Activated B cell treated with CpG ODN at 0.5 μM for 24 hours (primary cell): ENCODE measurements around the gene TSHZ2. TPM values are rescaled to one million over a fixed set of nuclear protein-coding genes. Genes with fewer than 3 reads are reported as not detected.
"Not testable (repeated sequence)": the region's sequence is repeated elsewhere in the genome, so short reads cannot be mapped to it uniquely, and the experiment has no call there.

ENCODE experiments used
- ATAC-seq: fragments of 200-7000 bp; cut with Tn5 transposase; one replicate; pipeline ENCODE4 v1.10.0; 2021; ENCODE audit warnings: low read depth, mild to moderate bottlenecking, moderate library complexity
- CTCF ChIA-PET: fragments of 350-600 bp; sonication (Branson Sonifier 250); formaldehyde crosslinking; loops from one replicate; lab custom pipeline; 2021; ENCODE audit warnings: antibody characterized with exemption; lab: Charles Lee
- POLR2A ChIA-PET: fragments of 350-600 bp; sonication (Branson Sonifier 250); formaldehyde crosslinking; loops from one replicate; lab custom pipeline; 2021; ENCODE audit warnings: antibody characterized with exemption; lab: Charles Lee
- DNase-seq: peaks from one replicate; pipeline ENCODE4 v3.0.0; 2022
- H3K27ac Mint-ChIP-seq: one replicate; pipeline ENCODE4 v1.8.0; 2020; ENCODE audit warnings: mixed read lengths
- H3K27me3 Mint-ChIP-seq: one replicate; pipeline ENCODE4 v1.8.0; 2021; ENCODE audit warnings: mixed read lengths
- H3K36me3 Mint-ChIP-seq: one replicate; pipeline ENCODE4 v1.8.0; 2021; ENCODE audit warnings: low read depth, mixed read lengths
- H3K4me1 Mint-ChIP-seq: one replicate; pipeline ENCODE4 v1.8.0; 2021; ENCODE audit warnings: mixed read lengths
- H3K4me3 Mint-ChIP-seq: one replicate; pipeline ENCODE4 v1.8.0; 2020; ENCODE audit warnings: mild to moderate bottlenecking, mixed read lengths
- H3K9me3 Mint-ChIP-seq: one replicate; pipeline ENCODE4 v1.8.0; 2020; ENCODE audit warnings: mixed read lengths
- intact Hi-C: fragments of 100-400 bp; cut with micrococcal nuclease; formaldehyde crosslinking; loops from one replicate; pipeline ENCODE4 v1.15.1; 2024
- total RNA-seq: library from RNA; stranded (reverse); gene quantifications from 2 replicates; pipeline ENCODE4 v1.2.3, GENCODE V29; 2022
- TF ChIP-seq, protein P1 (sequence below): fragments of 200-600 bp; IDR thresholded peaks from one replicate; pipeline ENCODE4 v1.8.0; 2022; ENCODE audit warnings: antibody characterized with exemption, mild to moderate bottlenecking

Gene TSHZ2
- total RNA-seq, 1 donor from 2014 or later, result 1.7 TPM

DNA sequence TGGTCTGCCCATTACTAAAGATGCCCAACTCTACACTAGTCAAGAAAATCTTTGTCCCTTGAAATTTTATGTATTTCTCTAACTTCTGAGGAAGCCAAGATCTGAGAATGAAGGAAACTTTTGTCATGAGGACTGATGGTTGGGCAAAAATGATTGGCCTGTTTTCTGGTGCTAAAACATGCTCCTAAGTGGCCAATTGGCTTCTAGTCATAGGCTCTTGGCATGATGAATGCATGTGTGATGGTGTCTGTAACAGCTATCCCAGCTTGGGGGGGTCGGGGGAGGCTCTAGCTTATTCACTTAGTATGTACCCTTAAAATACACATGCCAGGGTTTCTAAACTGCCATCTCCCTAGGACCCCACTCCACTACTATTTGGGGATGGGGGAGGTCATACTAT is 392.9 kb downstream of the TSHZ2 start:
- Mint-ChIP-seq H3K4me3 (no peak overlapping the region), H3K36me3 (no peaks in the 10 kb centered on the region), H3K4me1 (no peaks in the 10 kb centered on the region), H3K27me3 (peaks cover 2% of the 10 kb centered on the region), H3K27ac (no peak overlapping the region), H3K9me3 (no peaks in the 10 kb centered on the region)
- POLR2A ChIA-PET, result no interaction called here
- ATAC-seq (no peak), DNase-seq (no peak)
- intact Hi-C loops, result no loop called here
- CTCF ChIA-PET, result no interaction called here
- TF ChIP-seq, protein P1, sequence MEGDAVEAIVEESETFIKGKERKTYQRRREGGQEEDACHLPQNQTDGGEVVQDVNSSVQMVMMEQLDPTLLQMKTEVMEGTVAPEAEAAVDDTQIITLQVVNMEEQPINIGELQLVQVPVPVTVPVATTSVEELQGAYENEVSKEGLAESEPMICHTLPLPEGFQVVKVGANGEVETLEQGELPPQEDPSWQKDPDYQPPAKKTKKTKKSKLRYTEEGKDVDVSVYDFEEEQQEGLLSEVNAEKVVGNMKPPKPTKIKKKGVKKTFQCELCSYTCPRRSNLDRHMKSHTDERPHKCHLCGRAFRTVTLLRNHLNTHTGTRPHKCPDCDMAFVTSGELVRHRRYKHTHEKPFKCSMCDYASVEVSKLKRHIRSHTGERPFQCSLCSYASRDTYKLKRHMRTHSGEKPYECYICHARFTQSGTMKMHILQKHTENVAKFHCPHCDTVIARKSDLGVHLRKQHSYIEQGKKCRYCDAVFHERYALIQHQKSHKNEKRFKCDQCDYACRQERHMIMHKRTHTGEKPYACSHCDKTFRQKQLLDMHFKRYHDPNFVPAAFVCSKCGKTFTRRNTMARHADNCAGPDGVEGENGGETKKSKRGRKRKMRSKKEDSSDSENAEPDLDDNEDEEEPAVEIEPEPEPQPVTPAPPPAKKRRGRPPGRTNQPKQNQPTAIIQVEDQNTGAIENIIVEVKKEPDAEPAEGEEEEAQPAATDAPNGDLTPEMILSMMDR, result no peak

DNA sequence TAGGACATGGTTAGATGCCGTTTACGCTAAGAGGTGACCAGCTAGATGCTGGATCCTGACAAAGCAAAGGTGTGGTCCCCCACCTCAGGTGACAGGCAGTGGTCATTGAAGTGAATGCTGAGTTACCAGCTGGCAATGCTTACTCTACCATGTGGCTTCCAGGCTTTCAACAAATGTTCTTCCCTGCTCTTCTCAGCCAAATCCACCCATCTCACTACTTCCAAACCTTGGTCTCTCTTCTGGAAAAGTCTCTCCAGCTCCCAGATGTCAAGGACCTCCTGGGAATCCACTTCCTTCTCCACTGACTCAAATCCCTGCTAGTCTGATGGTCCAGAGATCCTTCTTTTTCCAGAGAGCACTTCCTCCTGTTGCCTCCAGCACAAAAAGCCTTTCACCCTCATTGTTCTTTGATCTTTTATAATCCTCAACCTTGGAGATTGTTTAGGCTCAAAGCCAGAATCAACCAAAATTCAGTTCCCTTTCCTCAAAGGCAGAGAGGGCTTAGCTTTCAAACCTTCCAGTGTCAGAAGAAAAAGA is 393.4 kb downstream of the TSHZ2 start:
- DNase-seq, result no peak
- Mint-ChIP-seq H3K4me3 (no peak overlapping the region), H3K27ac (no peak overlapping the region), H3K27me3 (peaks cover 2% of the 10 kb centered on the region), H3K36me3 (no peaks in the 10 kb centered on the region), H3K9me3 (no peaks in the 10 kb centered on the region), H3K4me1 (no peaks in the 10 kb centered on the region)
- no peak for ATAC-seq
- POLR2A ChIA-PET, result no interaction called here
- TF ChIP-seq, protein P1, result no peak
- intact Hi-C loops, result no loop called here
- CTCF ChIA-PET, result no interaction called here

DNA sequence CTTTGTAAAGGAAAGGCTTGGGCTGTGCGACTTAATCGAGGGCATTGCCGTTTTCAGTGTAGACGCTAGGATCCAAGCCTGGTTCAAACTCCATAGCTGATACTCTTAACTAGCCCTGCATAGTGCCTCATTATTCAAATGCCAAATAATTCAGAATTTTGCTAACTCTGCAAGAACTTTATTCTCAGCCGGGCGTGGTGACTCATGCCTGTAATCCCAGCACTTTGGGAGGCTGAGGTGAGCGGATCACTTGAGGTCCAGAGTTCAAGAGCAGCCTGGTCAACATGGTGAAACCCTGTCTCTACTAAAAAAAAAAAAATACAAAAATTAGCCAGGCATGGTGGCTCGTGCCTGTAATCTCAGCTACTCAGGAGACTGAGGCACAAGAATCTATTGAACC is 394.8 kb downstream of the TSHZ2 start:
- POLR2A ChIA-PET, intact Hi-C loops, H3K27me3 Mint-ChIP-seq, H3K27ac Mint-ChIP-seq, DNase-seq, H3K36me3 Mint-ChIP-seq, CTCF ChIA-PET, ATAC-seq, H3K4me3 Mint-ChIP-seq, H3K4me1 Mint-ChIP-seq, H3K9me3 Mint-ChIP-seq: not testable (repeated sequence)

DNA sequence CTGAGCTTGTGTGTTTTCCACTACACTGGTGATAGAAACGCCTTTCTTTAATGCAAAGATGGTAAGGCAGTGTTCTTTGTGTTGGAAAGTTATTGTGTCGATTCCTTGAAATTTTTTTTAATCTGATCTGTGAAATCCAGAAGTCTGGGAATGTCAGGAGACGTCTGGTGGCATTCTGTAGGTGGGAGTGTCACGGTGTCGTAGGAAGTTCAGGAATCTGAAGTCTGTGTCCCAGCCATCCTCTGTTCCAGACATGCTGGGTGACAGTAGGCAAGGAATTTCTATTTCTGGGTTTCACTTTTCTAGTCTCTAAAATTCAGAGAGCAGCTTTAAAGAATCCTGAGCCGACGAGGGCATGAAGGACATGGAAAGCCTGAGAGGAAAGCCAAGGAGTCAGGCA is 397.7 kb downstream of the TSHZ2 start:
- H3K4me3 Mint-ChIP-seq, result no peak overlapping the region
- intact Hi-C loops, result no loop called here
- H3K27me3 Mint-ChIP-seq, result peaks cover 2% of the 10 kb centered on the region

DNA sequence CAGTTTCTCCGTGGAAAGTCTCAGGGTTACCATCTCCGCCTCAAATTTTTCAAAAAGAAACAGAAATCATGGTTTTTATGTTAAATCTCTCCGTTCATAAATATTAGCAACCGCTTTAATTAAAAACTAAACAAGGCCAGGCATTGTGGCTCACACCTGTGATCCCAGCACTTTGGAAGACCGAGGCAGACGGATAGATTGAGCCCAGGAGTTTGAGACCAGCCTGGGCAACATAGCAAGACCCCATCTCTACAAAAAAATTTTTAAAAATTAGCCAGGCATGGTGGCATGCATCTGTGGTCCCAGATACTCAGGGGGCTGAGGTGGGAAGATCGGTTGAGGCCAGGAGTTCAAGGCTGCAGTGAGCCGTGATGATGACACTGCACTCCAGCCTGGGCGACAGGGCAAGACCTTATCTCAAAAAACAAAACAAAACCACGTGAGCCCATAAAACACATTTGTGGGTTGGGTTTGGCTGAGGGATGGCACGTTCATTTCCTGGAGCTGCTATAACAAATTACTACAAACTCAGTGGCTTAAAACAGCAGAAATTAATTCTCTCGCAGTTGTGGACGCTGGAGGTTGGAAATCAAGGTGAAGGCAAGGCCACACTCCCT is 398.3 kb downstream of the TSHZ2 start:
- DNase-seq (no peak), ATAC-seq (no peak)
- TF ChIP-seq, protein P1, result no peak
- ChIA-PET POLR2A (no interaction called here), CTCF (no interaction called here)
- Mint-ChIP-seq H3K36me3 (no peaks in the 10 kb centered on the region), H3K27me3 (peaks cover 2% of the 10 kb centered on the region), H3K27ac (no peak overlapping the region), H3K4me1 (no peaks in the 10 kb centered on the region), H3K4me3 (no peak overlapping the region), H3K9me3 (no peaks in the 10 kb centered on the region)
- intact Hi-C loops, result no loop called here

More for the DNA sequence above, 397.7 kb downstream of the TSHZ2 start:
- ChIA-PET CTCF (no interaction called here), POLR2A (no interaction called here)
- Mint-ChIP-seq H3K9me3 (no peaks in the 10 kb centered on the region), H3K27ac (no peak overlapping the region), H3K36me3 (no peaks in the 10 kb centered on the region), H3K4me1 (no peaks in the 10 kb centered on the region)
- DNase-seq, result no peak
- no peak for ATAC-seq
- TF ChIP-seq, protein P1, result no peak
